NCI-H2227 treated with DMSO at 0.1 percent for 48 hours (cell line): ENCODE results near the gene STX3.
"Not testable (repeated sequence)": the region's sequence is repeated elsewhere in the genome, so short reads cannot be mapped to it uniquely, and the experiment has no call there.

Source experiments
- DNase-seq: peaks from one replicate; lab custom pipeline; 2025; lab: John Stamatoyannopoulos, UW

Gene STX3

GRCh38 chr11:59842316-59842715, 87.1 kb downstream of the STX3 start:
- DNase-seq, result no peak

GRCh38 chr11:59845399-59845798, 90.2 kb downstream of the STX3 start, which contains the start of gene CBLIF:
CBLIF (minus strand) TSS chr11:59845499; CDS start chr11:59845453, 46 bp downstream.
- DNase-seq, result no peak

GRCh38 chr11:59846556-59846955, 91.4 kb downstream of the STX3 start:
- no peak for DNase-seq

GRCh38 chr11:59847626-59848025, 92.5 kb downstream of the STX3 start:
- no peak for DNase-seq

- DNase-seq, result not testable (repeated sequence)
These were observed 93.3 kb downstream of the STX3 start for GRCh38 chr11:59848439-59848838.

GRCh38 chr11:59849129-59849528, 94.0 kb downstream of the STX3 start:
- DNase-seq, result no peak

DNA sequence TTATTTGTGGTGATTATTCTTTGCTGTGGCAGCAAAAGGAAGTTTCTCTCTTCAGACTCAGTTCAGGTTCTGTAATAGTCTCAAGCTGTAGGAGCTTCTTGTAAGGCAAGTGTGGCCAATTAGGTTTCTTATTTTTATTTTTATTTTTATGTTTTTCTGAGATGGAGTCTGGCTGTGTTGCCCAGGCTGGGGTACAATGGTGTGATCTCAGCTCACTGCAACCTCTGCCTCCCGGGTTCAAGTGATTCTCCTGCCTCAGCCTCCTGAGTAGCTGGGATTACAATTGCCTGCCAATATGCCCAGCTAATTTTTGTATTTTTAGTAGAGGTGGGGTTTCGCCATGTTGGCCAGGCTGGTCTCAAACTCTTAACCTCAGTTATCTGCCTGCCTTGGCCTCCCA, 94.4 kb downstream of the STX3 start:
- not testable (repeated sequence) for DNase-seq

DNA sequence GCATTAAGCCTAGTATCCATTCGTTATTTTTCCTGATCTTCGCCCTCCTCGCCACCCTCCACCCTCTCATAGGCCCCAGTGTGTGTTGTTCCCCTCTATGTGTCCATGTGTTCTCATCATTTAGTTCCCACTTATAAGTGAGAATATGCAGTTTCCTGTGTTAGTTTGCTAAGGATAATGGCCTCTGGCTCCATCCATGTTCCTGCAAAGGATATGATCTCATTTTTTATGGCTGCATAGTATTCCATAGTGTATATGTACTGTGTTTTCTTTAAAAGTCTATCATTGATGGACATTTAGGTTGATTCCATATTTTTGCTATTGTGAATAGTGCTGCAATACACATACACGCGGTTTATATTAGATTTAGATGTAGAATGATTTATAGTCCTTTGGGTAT, 96.2 kb downstream of the STX3 start:
- not testable (repeated sequence) for DNase-seq

DNA sequence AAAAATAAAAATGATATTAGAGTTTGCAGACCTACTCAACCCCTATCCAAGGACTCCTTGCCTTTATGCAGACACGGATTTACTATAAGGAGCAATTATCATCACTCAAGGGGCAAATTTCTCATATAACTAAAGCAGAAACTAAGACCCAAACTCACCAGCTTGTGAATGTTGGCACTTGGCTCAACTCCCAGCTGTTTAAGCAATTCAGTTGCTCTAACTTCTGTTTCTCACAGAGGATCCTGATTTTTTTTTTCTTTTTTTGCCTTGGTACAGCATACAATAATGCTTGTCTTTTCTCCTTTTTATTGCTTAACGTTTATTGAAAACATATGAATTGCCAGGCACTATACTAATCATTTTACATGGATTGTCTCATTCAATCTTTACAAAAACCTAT, 99.7 kb downstream of the STX3 start:
- no peak for DNase-seq
